Neuronal stem cell (in vitro differentiated cells): ENCODE results near the gene ZSCAN2.

ENCODE experiments used
- DNase-seq: peaks from one replicate; pipeline ENCODE4 v3.0.0-alpha.2; 2013; ENCODE audit warnings: low spot score
- H2AFZ ChIP-seq: one replicate; pipeline ENCODE4 v1.6.1; 2013; ENCODE audit warnings: mild to moderate bottlenecking, low read length, inconsistent platforms
- H2AK5ac ChIP-seq: 2 replicates; pipeline ENCODE4 v1.6.1; 2013; ENCODE audit warnings: low read depth, mild to moderate bottlenecking, inconsistent platforms, low read length, moderate library complexity, mixed read lengths
- H2BK120ac ChIP-seq: 2 replicates; pipeline ENCODE4 v1.6.1; 2013; ENCODE audit warnings: low read depth, mild to moderate bottlenecking, inconsistent platforms, low read length, moderate library complexity, mixed read lengths
- H2BK12ac ChIP-seq: one replicate; pipeline ENCODE4 v1.6.1; 2013; ENCODE audit warnings: low read length, inconsistent platforms
- H2BK15ac ChIP-seq: 2 replicates; pipeline ENCODE4 v1.6.1; 2013; ENCODE audit warnings: mild to moderate bottlenecking, low read length, inconsistent platforms, mixed read lengths
- H2BK5ac ChIP-seq: one replicate; pipeline ENCODE4 v1.6.1; 2013; ENCODE audit warnings: inconsistent platforms, mild to moderate bottlenecking, low read length, moderate library complexity
- H3K14ac ChIP-seq: one replicate; pipeline ENCODE4 v1.6.1; 2013; ENCODE audit warnings: low read length, inconsistent platforms
- H3K18ac ChIP-seq: 2 replicates; pipeline ENCODE4 v1.6.1; 2013; ENCODE audit warnings: low read length, inconsistent platforms
- H3K23ac ChIP-seq: 2 replicates; pipeline ENCODE4 v1.6.1; 2013; ENCODE audit warnings: low read depth, mild to moderate bottlenecking, mixed read lengths, low read length, inconsistent platforms; ENCODE audit not compliant: poor library complexity
- H3K27ac ChIP-seq: replicated peaks from 3 replicates; pipeline ENCODE4 v1.5.1; 2013; ENCODE audit warnings: low read length, inconsistent platforms
- H3K27me3 ChIP-seq, 3 experiments: 2 replicates each; pipeline ENCODE4 v1.6.1; 2013; ENCODE audit warnings: low read length in 3 of 3, mild to moderate bottlenecking in 2 of 3, inconsistent platforms in 1 of 3, low read depth in 1 of 3, mixed read lengths in 1 of 3, moderate library complexity in 1 of 3; ENCODE audit not compliant: control insufficient read depth in 3 of 3, insufficient read depth in 3 of 3
- H3K36me3 ChIP-seq, 2 donors: replicated peaks in 1 of 2; 2 replicates each; pipeline ENCODE4 v1.6.1; 2013; ENCODE audit warnings: low read length in 2 of 2; ENCODE audit not compliant: control insufficient read depth in 2 of 2, insufficient read depth in 2 of 2
- H3K4ac ChIP-seq: 2 replicates; pipeline ENCODE4 v1.6.1; 2013; ENCODE audit warnings: inconsistent platforms, mild to moderate bottlenecking, low read length, moderate library complexity
- H3K4me1 ChIP-seq, 2 donors: 1 replicate in 1 of 2; 2 replicates in 1 of 2; pipeline ENCODE4 v1.6.1; 2013; ENCODE audit warnings: low read length in 2 of 2, low read depth in 1 of 2; ENCODE audit not compliant: control insufficient read depth in 2 of 2, insufficient read depth in 1 of 2
- H3K4me2 ChIP-seq: one replicate; pipeline ENCODE4 v1.6.1; 2013; ENCODE audit warnings: mild to moderate bottlenecking, low read length, inconsistent platforms; ENCODE audit not compliant: insufficient read depth, poor library complexity, severe bottlenecking
- H3K4me3 ChIP-seq, 2 donors: 2 replicates each; pipeline ENCODE4 v1.5.1; 2013; ENCODE audit warnings: low read length in 2 of 2, mild to moderate bottlenecking in 2 of 2, inconsistent platforms in 1 of 2, moderate library complexity in 1 of 2
- H3K79me1 ChIP-seq: one replicate; pipeline ENCODE4 v1.6.1; 2013; ENCODE audit warnings: low read depth, mild to moderate bottlenecking, inconsistent platforms, low read length, moderate library complexity
- H3K9ac ChIP-seq: one replicate; pipeline ENCODE4 v1.6.1; 2013; ENCODE audit warnings: mild to moderate bottlenecking, low read depth, low read length, inconsistent platforms; ENCODE audit not compliant: poor library complexity
- H3K9me3 ChIP-seq, 2 donors: replicated peaks in 1 of 2; 2 replicates each; pipeline versions ENCODE3 to v1.6.1; 2013; ENCODE audit warnings: low read length in 2 of 2, mild to moderate bottlenecking in 2 of 2, inconsistent platforms in 1 of 2, low read depth in 1 of 2, mixed read lengths in 1 of 2, moderate library complexity in 1 of 2; ENCODE audit not compliant: control insufficient read depth in 2 of 2, insufficient read depth in 1 of 2
- H4K8ac ChIP-seq: one replicate; pipeline ENCODE4 v1.6.1; 2013; ENCODE audit warnings: low read depth, mild to moderate bottlenecking, inconsistent platforms, low read length, moderate library complexity
- H4K91ac ChIP-seq: one replicate; pipeline ENCODE4 v1.6.1; 2013; ENCODE audit warnings: low read length, low read depth, mild to moderate bottlenecking, inconsistent platforms; ENCODE audit not compliant: poor library complexity
- WGBS, 2 donors: extraction: QIAGEN DNeasy Blood & Tissue Kit; methylation state at CpG; one replicate each; pipeline ENCODE4 v1.1.7; 2013; ENCODE audit warnings: missing lambda C conversion rate in 2 of 2, mixed read lengths in 1 of 2; ENCODE audit not compliant: insufficient read length in 2 of 2, insufficient replicate concordance in 1 of 2; ENCODE audit errors: extremely low coverage in 2 of 2; 5-methylcytosine and 5-hydroxymethylcytosine counted together

ZSCAN2 gene

DNA sequence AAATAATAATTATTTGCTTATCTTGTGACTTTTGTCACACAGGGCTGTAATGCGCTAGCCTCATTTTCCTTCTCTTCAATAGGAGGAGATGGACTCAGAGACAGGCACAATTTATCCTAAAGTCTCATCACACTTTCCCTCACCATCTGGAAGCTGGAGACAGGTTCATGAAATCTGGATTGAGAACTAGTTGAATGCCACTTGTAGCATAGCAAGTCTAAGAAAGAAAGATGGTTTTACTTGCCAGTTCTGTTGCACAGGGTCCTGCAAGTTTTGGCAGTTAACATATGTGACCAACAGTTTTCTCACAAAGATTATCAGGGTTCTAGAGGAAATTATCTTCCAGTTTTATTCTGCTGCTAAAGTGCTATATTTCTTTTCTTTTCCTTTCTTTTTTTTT is 9.0 kb upstream of the ZSCAN2 start:
- Histone ChIP-seq H2BK5ac (no peak overlapping the region), H3K4me3 (no peak overlapping the region), H3K9ac (no peak overlapping the region), H3K27me3 (peaks cover 0 to 18% (median 5%) of the 10 kb centered on the region in 3 experiments), H2BK120ac (no peak overlapping the region), H2BK12ac (no peak overlapping the region), H4K91ac (no peak overlapping the region), H3K9me3 (peaks cover 0 to 3% of the 10 kb centered on the region in 2 donors), H3K36me3 (no peaks in the 10 kb centered on the region), H3K4me1 (peaks cover 2 to 11% of the 10 kb centered on the region in 2 donors), H3K4me2 (no peak overlapping the region), H3K14ac (no peak overlapping the region), H2AK5ac (no peak overlapping the region), H3K18ac (no peak overlapping the region), H2BK15ac (no peak overlapping the region), H3K79me1 (no peaks in the 10 kb centered on the region), H3K23ac (no peak overlapping the region), H3K27ac (no peak overlapping the region), H2AFZ (no peak overlapping the region), H3K4ac (no peak overlapping the region), H4K8ac (no peak overlapping the region)
- no CpG with 5 or more reads among the region's 1 CpG for WGBS, 2 donors
- DNase-seq: no peak

GRCh38 chr15:84594617-84595290 is 6.1 kb upstream of the ZSCAN2 start:
- no peak for DNase-seq
- Histone ChIP-seq H3K9me3 (peaks cover 0 to 3% of the 10 kb centered on the region in 2 donors), H2BK15ac (no peak overlapping the region), H2BK12ac (no peak overlapping the region), H3K23ac (no peak overlapping the region), H4K8ac (no peak overlapping the region), H3K14ac (no peak overlapping the region), H2BK5ac (no peak overlapping the region), H3K4me1 (peaks cover 2% of the 10 kb centered on the region in 2 donors), H3K4me3 (no peak overlapping the region), H3K18ac (no peak overlapping the region), H2AK5ac (no peak overlapping the region), H3K4ac (no peak overlapping the region), H3K9ac (no peak overlapping the region), H3K27ac (no peak overlapping the region), H2AFZ (peak overlapping the region; percentile 74), H3K27me3 (peaks cover 0 to 13% (median 3%) of the 10 kb centered on the region in 3 experiments), H3K36me3 (no peaks in the 10 kb centered on the region), H3K4me2 (no peak overlapping the region), H2BK120ac (no peak overlapping the region), H3K79me1 (no peaks in the 10 kb centered on the region), H4K91ac (no peak overlapping the region)
- no CpG with 5 or more reads among the region's 3 CpGs for WGBS, 2 donors

DNA sequence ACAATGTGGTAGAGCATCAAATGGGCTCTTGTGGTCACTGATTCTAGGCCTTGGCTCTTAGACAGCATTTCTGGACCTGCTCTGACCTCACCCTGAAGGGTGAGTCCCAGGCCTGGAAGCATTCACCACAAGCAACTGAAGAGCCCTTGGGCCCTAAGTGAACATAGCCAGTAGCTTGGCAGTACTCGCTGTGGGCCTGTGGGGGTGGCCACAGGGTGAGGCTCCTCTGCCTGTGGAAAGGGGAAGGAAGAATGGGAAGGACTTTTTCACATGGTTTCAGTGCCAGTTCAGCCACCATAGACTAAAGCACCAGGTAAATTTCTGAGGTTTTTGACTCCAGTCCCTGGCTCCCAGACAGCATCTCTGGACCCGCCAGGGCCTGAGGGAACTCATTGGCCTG is 5.1 kb upstream of the ZSCAN2 start:
- Histone ChIP-seq H2BK15ac (no peak overlapping the region), H4K91ac (no peak overlapping the region), H3K4me2 (no peak overlapping the region), H2BK5ac (no peak overlapping the region), H3K27me3 (peaks cover 2 to 8% (median 6%) of the 10 kb centered on the region in 3 experiments), H3K36me3 (no peaks in the 10 kb centered on the region), H3K79me1 (no peaks in the 10 kb centered on the region), H3K9me3 (peaks cover 2 to 3% of the 10 kb centered on the region in 2 donors), H3K9ac (no peak overlapping the region), H3K18ac (no peak overlapping the region), H3K27ac (no peak overlapping the region), H2BK120ac (no peak overlapping the region), H3K14ac (no peak overlapping the region), H3K4me1 (peaks cover 2 to 7% of the 10 kb centered on the region in 2 donors), H3K4ac (no peak overlapping the region), H4K8ac (no peak overlapping the region), H2AK5ac (peak overlapping the region; percentile 76), H2AFZ (no peak overlapping the region), H3K4me3 (peak overlapping the region in 1 of 2 donors; percentile 14), H2BK12ac (no peak overlapping the region), H3K23ac (no peak overlapping the region)
- no CpG with 5 or more reads among the region's 2 CpGs for WGBS, 2 donors
- DNase-seq: no peak

- Histone ChIP-seq H3K23ac (no peak overlapping the region), H3K9me3 (peaks cover 2 to 3% of the 10 kb centered on the region in 2 donors), H3K9ac (no peak overlapping the region), H4K8ac (no peak overlapping the region), H3K4me3 (no peak overlapping the region), H2BK120ac (no peak overlapping the region), H2AK5ac (no peak overlapping the region), H2BK5ac (no peak overlapping the region), H4K91ac (no peak overlapping the region), H2BK15ac (no peak overlapping the region), H3K4ac (no peak overlapping the region), H3K4me1 (peaks cover 5 to 7% of the 10 kb centered on the region in 2 donors), H2BK12ac (no peak overlapping the region), H3K14ac (no peak overlapping the region), H3K18ac (no peak overlapping the region), H3K27ac (no peak overlapping the region), H3K27me3 (peaks cover 2 to 8% (median 2%) of the 10 kb centered on the region in 3 experiments), H3K36me3 (no peaks in the 10 kb centered on the region), H2AFZ (peak overlapping the region; percentile 36), H3K4me2 (no peak overlapping the region), H3K79me1 (no peaks in the 10 kb centered on the region)
- no peak for DNase-seq
- no CpG with 5 or more reads among the region's 3 CpGs for WGBS, 2 donors
Observed at GRCh38 chr15:84597296-84597695, 3.5 kb upstream of the ZSCAN2 start.
